NCI-H510A (cell line): ENCODE data around the gene CCDC154.
"Not testable (repeated sequence)": the region's sequence is repeated elsewhere in the genome, so short reads cannot be mapped to it uniquely, and the experiment has no call there.

ENCODE experiments used
- DNase-seq: peaks from one replicate; lab custom pipeline; 2025; lab: John Stamatoyannopoulos, UW

CCDC154 gene

GRCh38 chr16:1474082-1474795, 29.9 kb upstream of the CCDC154 start:
- no peak for DNase-seq

GRCh38 chr16:1472974-1473373, 28.6 kb upstream of the CCDC154 start:
- no peak for DNase-seq

GRCh38 chr16:1471569-1472194, 27.3 kb upstream of the CCDC154 start:
- no peak for DNase-seq

- no peak for DNase-seq
Measured at GRCh38 chr16:1470481-1471251, 26.3 kb upstream of the CCDC154 start.

- DNase-seq = no peak
Measured at GRCh38 chr16:1469693-1470201, 25.4 kb upstream of the CCDC154 start.

GRCh38 chr16:1469141-1469540, 24.8 kb upstream of the CCDC154 start:
- not testable (repeated sequence) for DNase-seq

- no peak for DNase-seq
Measured at GRCh38 chr16:1468426-1468810, 24.1 kb upstream of the CCDC154 start.

- no peak for DNase-seq
Measured at GRCh38 chr16:1466968-1467521, 22.7 kb upstream of the CCDC154 start.

- no peak for DNase-seq
Measured at GRCh38 chr16:1466054-1466453, 21.7 kb upstream of the CCDC154 start.

- no peak for DNase-seq
Measured at GRCh38 chr16:1465567-1465915, 21.2 kb upstream of the CCDC154 start.

- no peak for DNase-seq
Measured at GRCh38 chr16:1464894-1465566, 20.7 kb upstream of the CCDC154 start.

GRCh38 chr16:1464196-1464893, 20.0 kb upstream of the CCDC154 start:
- no peak for DNase-seq

GRCh38 chr16:1461146-1461545, 16.8 kb upstream of the CCDC154 start:
- DNase-seq = no peak

GRCh38 chr16:1460602-1461138, 16.3 kb upstream of the CCDC154 start:
- DNase-seq = no peak

GRCh38 chr16:1459967-1460366, 15.6 kb upstream of the CCDC154 start:
- DNase-seq = no peak

GRCh38 chr16:1458977-1459341, 14.6 kb upstream of the CCDC154 start:
- no peak for DNase-seq

GRCh38 chr16:1458336-1458976, 14.1 kb upstream of the CCDC154 start:
- DNase-seq = no peak

- DNase-seq = no peak
Measured at GRCh38 chr16:1457489-1458245, 13.3 kb upstream of the CCDC154 start.

- no peak for DNase-seq
Measured at GRCh38 chr16:1456951-1457350, 12.6 kb upstream of the CCDC154 start.
